ENCODE results near the gene ACSBG1. TPM values are rescaled to one million over a fixed set of nuclear protein-coding genes. Genes with fewer than 3 reads are reported as not detected.

ACSBG1 gene
- total and polyA plus RNA-seq, 2 donors (not counting 1 experiment from before 2014, with no cell fraction given): not detected

DNA sequence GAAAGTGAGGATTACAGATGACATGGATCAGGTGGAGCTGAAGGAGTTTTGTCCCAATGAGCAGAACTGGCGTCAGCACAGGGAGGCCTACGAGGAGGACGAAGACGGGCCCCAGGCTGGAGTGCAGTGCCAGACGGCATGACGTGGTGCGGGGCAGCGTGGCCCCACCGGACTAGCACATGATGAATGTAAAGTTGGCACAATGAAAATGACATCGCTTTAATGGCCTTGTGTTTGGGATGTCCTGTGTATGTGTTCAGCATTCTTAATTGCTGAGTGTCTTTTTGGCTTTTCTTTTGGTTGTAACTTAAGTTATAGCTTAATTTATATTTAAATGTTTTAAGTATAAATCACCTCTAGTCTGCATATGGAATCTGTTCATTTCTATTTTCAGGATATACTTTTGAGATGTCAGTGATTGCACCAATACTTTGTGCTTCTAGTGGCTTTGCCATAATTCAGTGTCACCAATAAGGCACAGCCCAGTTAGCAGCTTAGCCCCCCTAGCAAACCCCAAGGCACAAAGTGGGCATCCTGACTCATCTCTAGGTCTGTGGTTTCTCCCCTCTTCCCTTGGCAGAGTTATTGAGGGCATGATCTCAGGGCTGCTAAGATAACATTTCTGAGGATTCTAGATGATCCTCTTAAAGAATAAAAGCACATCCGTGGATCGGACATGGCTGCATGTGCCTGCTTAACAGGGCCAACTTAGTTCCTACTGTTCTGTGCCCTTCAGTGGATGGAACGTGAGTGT is 46.1 kb upstream of the ACSBG1 start:
- H3K4me2 ChIP-seq (ENCODE audit: extremely low read depth, insufficient read depth, low read length): no peak overlapping the region
- no peaks in the 10 kb centered on the region for H3K27me3 ChIP-seq (ENCODE audit: control insufficient read depth, insufficient read depth, low read length)
- no peaks in the 10 kb centered on the region for H4K20me1 ChIP-seq (ENCODE audit: control insufficient read depth, extremely low read depth, insufficient read depth, low read length)
- peaks cover 10% of the 10 kb centered on the region for H3K36me3 ChIP-seq (ENCODE audit: control insufficient read depth, insufficient read depth, low read length)
- peak in 1 of 2 donors; percentile 24 for DNase-seq (ENCODE audit: low read depth in 2 of 2)
- TF ChIP-seq CTCF (conservative IDR thresholded peaks at IDR 0.05 in 1 of 2, IDR thresholded peaks at IDR 0.05 in 1 of 2; ENCODE audit: low read depth in 1 of 2, low read length in 2 of 2): no peak
- no peak for TF ChIP-seq EZH2 (IDR thresholded peaks at IDR 0.05; ENCODE audit: low read length, missing control alignments)
- no peak overlapping the region for H2AFZ ChIP-seq (ENCODE audit: low read length)
- H3K9ac ChIP-seq (ENCODE audit: insufficient read depth, low read length): no peak overlapping the region
- no peaks in the 10 kb centered on the region for H3K79me2 ChIP-seq (ENCODE audit: control insufficient read depth, insufficient read depth, low read length)
- H3K4me3 ChIP-seq (replicated peaks in 1 of 4; ENCODE audit: control extremely low read depth in 1 of 4, insufficient read depth in 1 of 4, low read depth in 3 of 4, low read length in 4 of 4): no peak overlapping the region
- H3K27ac ChIP-seq (ENCODE audit: insufficient read depth, low read length): no peak overlapping the region
- H3K9me3 ChIP-seq (ENCODE audit: control insufficient read depth, insufficient read depth, low read depth, low read length): no peaks in the 10 kb centered on the region
- H3K4me1 ChIP-seq (ENCODE audit: control insufficient read depth, extremely low read depth, insufficient read depth, low read length): no peaks in the 10 kb centered on the region

DNA sequence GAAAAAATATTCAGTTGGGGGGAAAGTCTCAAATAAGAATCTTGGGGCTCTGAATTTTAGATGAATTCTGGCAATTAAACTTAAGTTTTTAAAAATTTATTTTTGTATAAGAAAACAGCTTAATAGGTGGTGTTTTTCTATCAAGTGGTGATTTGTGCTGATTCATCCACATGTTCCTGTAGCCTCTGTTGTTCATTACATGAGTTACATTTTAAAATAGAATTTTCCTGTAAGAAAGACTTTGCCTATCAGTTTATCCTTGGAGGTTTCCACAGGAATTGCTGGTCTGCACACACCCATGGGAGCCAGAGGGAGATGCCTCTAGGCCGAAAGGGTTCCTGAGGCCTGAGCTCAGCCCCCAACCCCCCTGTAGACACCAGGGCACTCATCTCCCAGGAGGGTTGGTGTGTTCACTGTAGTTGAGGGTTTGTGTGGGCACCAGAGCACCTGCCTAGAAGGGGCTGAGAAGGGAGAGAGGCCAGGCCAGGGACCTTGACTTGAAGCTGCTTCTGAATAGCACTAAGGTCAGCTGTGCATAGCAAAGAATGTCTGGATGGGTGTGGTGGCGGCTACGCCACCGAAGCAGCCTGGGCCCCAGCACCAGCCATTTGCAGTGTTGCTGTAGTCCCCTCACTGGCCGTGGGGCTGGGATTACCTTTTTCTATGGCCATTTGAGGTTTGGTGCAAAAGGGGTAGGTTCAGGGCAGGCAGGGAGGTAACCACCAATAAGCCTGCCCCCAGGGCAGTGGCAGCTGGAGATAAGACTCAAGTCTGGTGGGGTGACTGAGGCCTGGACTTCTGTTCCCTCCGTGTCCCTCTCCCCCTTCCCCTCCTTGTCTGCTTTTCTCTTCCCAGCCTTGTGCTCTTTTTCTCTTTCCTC is 41.9 kb upstream of the ACSBG1 start:
- Histone ChIP-seq H3K4me1 (ENCODE audit: control insufficient read depth, extremely low read depth, insufficient read depth, low read length) (no peaks in the 10 kb centered on the region), H3K4me2 (ENCODE audit: extremely low read depth, insufficient read depth, low read length) (no peak overlapping the region), H3K79me2 (ENCODE audit: control insufficient read depth, insufficient read depth, low read length) (no peaks in the 10 kb centered on the region), H3K9me3 (ENCODE audit: control insufficient read depth, insufficient read depth, low read depth, low read length) (no peaks in the 10 kb centered on the region), H3K4me3 (replicated peaks in 1 of 4; ENCODE audit: control extremely low read depth in 1 of 4, insufficient read depth in 1 of 4, low read depth in 3 of 4, low read length in 4 of 4) (no peak overlapping the region), H3K36me3 (ENCODE audit: control insufficient read depth, insufficient read depth, low read length) (peaks cover 1% of the 10 kb centered on the region), H4K20me1 (ENCODE audit: control insufficient read depth, extremely low read depth, insufficient read depth, low read length) (no peaks in the 10 kb centered on the region), H2AFZ (ENCODE audit: low read length) (no peak overlapping the region), H3K27ac (ENCODE audit: insufficient read depth, low read length) (no peak overlapping the region), H3K27me3 (ENCODE audit: control insufficient read depth, insufficient read depth, low read length) (no peaks in the 10 kb centered on the region), H3K9ac (ENCODE audit: insufficient read depth, low read length) (no peak overlapping the region)
- no peak for TF ChIP-seq CTCF (conservative IDR thresholded peaks at IDR 0.05 in 1 of 2, IDR thresholded peaks at IDR 0.05 in 1 of 2; ENCODE audit: low read depth in 1 of 2, low read length in 2 of 2)
- TF ChIP-seq EZH2 (IDR thresholded peaks at IDR 0.05; ENCODE audit: low read length, missing control alignments): no peak
- no peak for DNase-seq (ENCODE audit: low read depth in 2 of 2)

GRCh38 chr15:78274994-78275393 is 40.6 kb upstream of the ACSBG1 start:
- no peaks in the 10 kb centered on the region for H4K20me1 ChIP-seq (ENCODE audit: control insufficient read depth, extremely low read depth, insufficient read depth, low read length)
- no peak overlapping the region for H2AFZ ChIP-seq (ENCODE audit: low read length)
- H3K4me3 ChIP-seq (replicated peaks in 1 of 4; ENCODE audit: control extremely low read depth in 1 of 4, insufficient read depth in 1 of 4, low read depth in 3 of 4, low read length in 4 of 4): no peak overlapping the region
- H3K27ac ChIP-seq (ENCODE audit: insufficient read depth, low read length): no peak overlapping the region
- DNase-seq (ENCODE audit: low read depth in 2 of 2): no peak
- H3K79me2 ChIP-seq (ENCODE audit: control insufficient read depth, insufficient read depth, low read length): no peaks in the 10 kb centered on the region
- no peak overlapping the region for H3K9ac ChIP-seq (ENCODE audit: insufficient read depth, low read length)
- no peaks in the 10 kb centered on the region for H3K36me3 ChIP-seq (ENCODE audit: control insufficient read depth, insufficient read depth, low read length)
- H3K4me1 ChIP-seq (ENCODE audit: control insufficient read depth, extremely low read depth, insufficient read depth, low read length): no peaks in the 10 kb centered on the region
- TF ChIP-seq EZH2 (IDR thresholded peaks at IDR 0.05; ENCODE audit: low read length, missing control alignments): no peak
- TF ChIP-seq CTCF (conservative IDR thresholded peaks at IDR 0.05 in 1 of 2, IDR thresholded peaks at IDR 0.05 in 1 of 2; ENCODE audit: low read depth in 1 of 2, low read length in 2 of 2): no peak
- H3K9me3 ChIP-seq (ENCODE audit: control insufficient read depth, insufficient read depth, low read depth, low read length): no peaks in the 10 kb centered on the region
- no peak overlapping the region for H3K4me2 ChIP-seq (ENCODE audit: extremely low read depth, insufficient read depth, low read length)
- no peaks in the 10 kb centered on the region for H3K27me3 ChIP-seq (ENCODE audit: control insufficient read depth, insufficient read depth, low read length)

All from fibroblast of lung (primary cell).